Lower leg skin (tissue), 4 donors: ENCODE results near the gene S1PR3. TPM values are rescaled to one million over a fixed set of nuclear protein-coding genes. Genes with fewer than 3 reads are reported as not detected.
A peak's percentile ranks its signal among the peaks of the same experiment; 100 is the strongest.

Source experiments
- DNase-seq, 2 donors: peaks; one replicate each; pipeline ENCODE4 v3.0.0-alpha.2; 2019; ENCODE audit warnings: low spot score in 2 of 2
- H3K4me3 ChIP-seq: fragments of 200-600 bp; sonication (generic); 2 replicates; pipeline ENCODE4 v1.5.1; 2017; ENCODE audit warnings: mild to moderate bottlenecking, low read depth; ENCODE audit not compliant: poor library complexity, severe bottlenecking
- CTCF ChIP-seq, 3 donors: fragments of 450-650 bp; IDR thresholded peaks; one replicate each; pipeline ENCODE4 v1.5.1; 2016; ENCODE audit warnings: antibody characterized with exemption in 3 of 3, mild to moderate bottlenecking in 3 of 3, moderate library complexity in 2 of 3
- POLR2A ChIP-seq, 2 donors: fragments of 450-650 bp; IDR thresholded peaks; one replicate each; pipeline ENCODE4 v1.6.1; 2016 to 2017; ENCODE audit warnings: antibody characterized with exemption in 2 of 2, mild to moderate bottlenecking in 1 of 2, moderate library complexity in 1 of 2
- WGBS, 2 donors: methylation state at CpG; one replicate each; pipeline ENCODE4 v1.1.5; 2018; 5-methylcytosine and 5-hydroxymethylcytosine counted together
- intact Hi-C: fragments of 100-400 bp; cut with DNase I; formaldehyde crosslinking; loops from one replicate; pipeline ENCODE4 v1.15.0; 2023; ENCODE audit warnings: low total_unique reads
- total RNA-seq, 4 donors: library from RNA; depleted of rRNA; stranded (reverse); fragments of >200 nt; gene quantifications; one replicate each; pipeline ENCODE4 v1.1.0, GENCODE V29; 2016

S1PR3 gene
- total RNA-seq, 4 donors from 2014 or later = 3.1 to 10.9 (median 7.2) TPM

DNA sequence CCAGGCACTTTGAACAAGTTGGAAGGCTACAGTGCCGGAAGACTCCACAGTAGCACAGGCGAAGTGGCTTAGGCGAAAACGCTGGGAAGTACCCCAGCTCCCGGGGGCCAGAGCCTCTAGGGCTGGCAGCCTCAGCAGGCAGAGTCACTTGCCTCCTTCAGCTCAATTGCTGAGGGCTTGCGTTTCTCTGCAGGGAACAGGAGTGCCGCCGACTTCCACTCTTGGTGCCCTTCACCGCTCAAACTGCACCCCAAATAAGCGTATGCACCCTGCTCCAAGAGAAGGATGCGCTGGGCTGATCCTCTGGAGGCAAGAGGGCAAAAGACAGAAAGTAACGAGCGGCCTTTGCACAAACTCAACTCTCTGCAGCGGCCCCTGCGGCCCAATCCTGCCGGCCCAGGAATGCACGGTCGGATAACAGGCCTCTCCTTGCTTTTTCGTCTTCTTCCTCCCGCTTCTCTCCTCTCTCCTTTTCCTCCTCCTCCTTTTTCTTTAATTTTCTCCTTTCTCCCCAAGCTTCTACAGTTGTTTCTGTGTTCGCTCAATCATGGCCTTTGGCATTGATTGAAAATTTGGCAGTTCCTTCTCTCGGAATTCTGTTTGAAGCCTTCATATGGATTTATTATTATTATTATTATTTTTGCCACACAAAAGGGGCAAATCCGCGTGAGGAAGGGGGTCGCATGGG, 1.1 kb upstream of the S1PR3 start:
- 86 to 87% methylated on average over 25 of the region's 25 CpGs for WGBS, 2 donors
- intact Hi-C loops = loop anchor here (5.0 kb wide), 1 partner anchor 603 kb away; the partner anchor contains the start of gene SPIN1
- no peak overlapping the region for H3K4me3 ChIP-seq
- TF ChIP-seq CTCF (IDR thresholded peaks at IDR 0.05) (no peak), POLR2A (IDR thresholded peaks at IDR 0.05) (no peak)
- DNase-seq = peak in 1 of 2 donors; percentile 81

DNA sequence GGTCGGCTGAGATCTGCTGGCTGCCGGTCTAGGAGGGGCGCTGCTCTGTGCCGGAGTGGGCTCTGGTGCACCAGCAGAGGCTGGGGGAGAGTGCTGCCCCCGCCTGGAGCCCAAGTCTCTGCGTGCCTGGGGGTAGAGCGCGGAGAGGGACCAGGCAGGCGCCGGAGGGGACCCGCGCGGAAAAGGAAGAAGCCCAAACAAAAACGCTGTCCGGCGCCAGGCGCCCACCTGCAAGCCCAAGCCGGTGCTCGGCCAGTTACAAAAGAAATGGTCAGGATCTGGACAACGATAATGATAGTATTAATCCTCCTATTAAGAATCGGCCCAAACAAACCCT, 571 bp upstream of the S1PR3 start:
- WGBS, 2 donors = 42 to 64% methylated on average over 21 of the region's 21 CpGs
- intact Hi-C loops = loop anchor here (5.0 kb wide), 1 partner anchor 603 kb away; the partner anchor contains the start of gene SPIN1
- H3K4me3 ChIP-seq = no peak overlapping the region
- no peak for DNase-seq
- TF ChIP-seq CTCF (IDR thresholded peaks at IDR 0.05) = no peak
- no peak for TF ChIP-seq POLR2A (IDR thresholded peaks at IDR 0.05)

GRCh38 chr9:88992556-88992955, 1.3 kb downstream of the S1PR3 start:
- DNase-seq = peak in 1 of 2 donors; percentile 70
- H3K4me3 ChIP-seq = no peak overlapping the region
- TF ChIP-seq CTCF (IDR thresholded peaks at IDR 0.05) (no peak), POLR2A (IDR thresholded peaks at IDR 0.05) (no peak)
- WGBS, 2 donors = 89 to 91% methylated on average over 4 of the region's 4 CpGs
- intact Hi-C loops = loop anchor here (5.0 kb wide), 1 partner anchor 605 kb away; the partner anchor contains the start of gene SPIN1

- WGBS, 2 donors = 69 to 81% methylated on average over 2 of the region's 2 CpGs
- TF ChIP-seq POLR2A (IDR thresholded peaks at IDR 0.05) = no peak
- no peak for TF ChIP-seq CTCF (IDR thresholded peaks at IDR 0.05)
- intact Hi-C loops = loop anchor here (5.0 kb wide), 1 partner anchor 606 kb away; the partner anchor contains the start of gene SPIN1
- no peak overlapping the region for H3K4me3 ChIP-seq
- DNase-seq = no peak
Measured at GRCh38 chr9:88993327-88993726, 2.1 kb downstream of the S1PR3 start.

DNA sequence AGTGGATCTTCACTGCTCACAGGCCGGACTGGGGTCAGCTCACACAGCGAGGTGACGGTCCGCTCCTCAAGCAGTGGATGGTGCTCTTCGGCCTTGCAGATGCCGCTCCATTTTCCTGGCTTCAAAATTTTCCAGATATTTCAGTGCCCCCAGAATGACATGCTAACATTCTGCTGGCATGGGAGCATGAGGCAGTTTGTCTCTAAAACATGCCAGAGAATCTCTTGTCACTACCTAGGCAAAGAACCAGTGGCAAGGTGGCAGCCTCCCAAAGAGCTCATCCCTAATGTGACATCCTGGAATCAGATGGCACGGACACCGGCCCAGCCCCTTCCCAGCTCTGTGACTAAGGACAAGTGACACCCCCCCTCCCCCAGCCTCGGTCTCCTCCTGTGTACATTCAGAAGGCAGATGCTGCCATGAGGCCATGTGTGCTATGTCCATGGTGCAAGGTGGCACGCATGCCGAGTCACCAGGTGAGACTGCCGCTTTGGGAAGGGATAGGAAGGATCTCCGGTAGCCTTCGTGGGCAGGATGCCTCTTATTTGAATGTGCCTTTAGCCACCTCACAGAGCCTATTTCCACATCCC, 2.7 kb downstream of the S1PR3 start:
- no peak for TF ChIP-seq CTCF (IDR thresholded peaks at IDR 0.05)
- TF ChIP-seq POLR2A (IDR thresholded peaks at IDR 0.05) = no peak
- no peak overlapping the region for H3K4me3 ChIP-seq
- 90 to 94% methylated on average over 14 of the region's 14 CpGs for WGBS, 2 donors
- intact Hi-C loops = loop anchor here (5.0 kb wide), 1 partner anchor 607 kb away; the partner anchor contains the start of gene SPIN1
- no peak for DNase-seq
